ENCODE results near the gene AQP12B. TPM values are rescaled to one million over a fixed set of nuclear protein-coding genes. Genes with fewer than 3 reads are reported as not detected.

AQP12B gene
- total RNA-seq, 1 experiment from 2014 or later = not detected

DNA sequence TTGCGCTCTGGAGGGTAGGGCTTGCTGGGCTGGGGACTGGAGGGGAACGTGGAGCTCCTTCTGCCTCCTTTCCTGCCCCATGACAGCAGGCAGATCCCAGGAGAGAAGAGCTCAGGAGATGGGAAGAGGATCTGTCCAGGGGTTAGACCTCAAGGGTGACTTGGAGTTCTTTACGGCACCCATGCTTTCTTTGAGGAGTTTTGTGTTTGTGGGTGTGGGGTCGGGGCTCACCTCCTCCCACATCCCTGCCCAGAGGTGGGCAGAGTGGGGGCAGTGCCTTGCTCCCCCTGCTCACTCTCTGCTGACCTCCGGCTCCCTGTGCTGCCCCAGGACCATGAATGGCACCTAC is 53.1 kb downstream of the AQP12B start:
- Histone ChIP-seq H3K4me1 (no peaks in the 10 kb centered on the region), H3K4me3 (ENCODE audit: low read depth, low read length) (no peak overlapping the region), H3K27me3 (replicated peaks; ENCODE audit: control insufficient read depth, insufficient read depth, low read length) (no peaks in the 10 kb centered on the region), H3K36me3 (ENCODE audit: control insufficient read depth, insufficient read depth, low read length) (no peaks in the 10 kb centered on the region; the same call in none of the 2 replicates), H3K9me3 (0 out of 2 replicates have a peak, but pooled peaks cover 3% of the 10 kb centered on the region)
- Mint-ChIP-seq H3K4me1 (ENCODE audit: low read depth, unreplicated experiment) (no peaks in the 10 kb centered on the region), H3K36me3 (ENCODE audit: insufficient read depth, unreplicated experiment) (peaks cover 6% of the 10 kb centered on the region), H3K27me3 (ENCODE audit: insufficient read depth, unreplicated experiment) (no peaks in the 10 kb centered on the region), H3K4me3 (ENCODE audit: unreplicated experiment) (no peak overlapping the region), H3K27ac (ENCODE audit: unreplicated experiment) (no peak overlapping the region), H3K9me3 (ENCODE audit: unreplicated experiment) (peaks cover 16% of the 10 kb centered on the region)
- no TSS peak for BruUV-seq (replicated peaks)
- ChIA-PET POLR2A (no interaction called here), CTCF (no interaction called here)
- DNase-seq = no peak
- TF ChIP-seq, protein P1, sequence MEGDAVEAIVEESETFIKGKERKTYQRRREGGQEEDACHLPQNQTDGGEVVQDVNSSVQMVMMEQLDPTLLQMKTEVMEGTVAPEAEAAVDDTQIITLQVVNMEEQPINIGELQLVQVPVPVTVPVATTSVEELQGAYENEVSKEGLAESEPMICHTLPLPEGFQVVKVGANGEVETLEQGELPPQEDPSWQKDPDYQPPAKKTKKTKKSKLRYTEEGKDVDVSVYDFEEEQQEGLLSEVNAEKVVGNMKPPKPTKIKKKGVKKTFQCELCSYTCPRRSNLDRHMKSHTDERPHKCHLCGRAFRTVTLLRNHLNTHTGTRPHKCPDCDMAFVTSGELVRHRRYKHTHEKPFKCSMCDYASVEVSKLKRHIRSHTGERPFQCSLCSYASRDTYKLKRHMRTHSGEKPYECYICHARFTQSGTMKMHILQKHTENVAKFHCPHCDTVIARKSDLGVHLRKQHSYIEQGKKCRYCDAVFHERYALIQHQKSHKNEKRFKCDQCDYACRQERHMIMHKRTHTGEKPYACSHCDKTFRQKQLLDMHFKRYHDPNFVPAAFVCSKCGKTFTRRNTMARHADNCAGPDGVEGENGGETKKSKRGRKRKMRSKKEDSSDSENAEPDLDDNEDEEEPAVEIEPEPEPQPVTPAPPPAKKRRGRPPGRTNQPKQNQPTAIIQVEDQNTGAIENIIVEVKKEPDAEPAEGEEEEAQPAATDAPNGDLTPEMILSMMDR (IDR thresholded peaks at IDR 0.05; ENCODE audit: insufficient read depth in 1 of 2, low read depth in 1 of 2, low read length in 1 of 2, severe bottlenecking in 1 of 2, unreplicated experiment in 1 of 2) = no peak
- intact Hi-C loops (cut with micrococcal nuclease; ENCODE audit: unreplicated experiment) = no loop called here

DNA sequence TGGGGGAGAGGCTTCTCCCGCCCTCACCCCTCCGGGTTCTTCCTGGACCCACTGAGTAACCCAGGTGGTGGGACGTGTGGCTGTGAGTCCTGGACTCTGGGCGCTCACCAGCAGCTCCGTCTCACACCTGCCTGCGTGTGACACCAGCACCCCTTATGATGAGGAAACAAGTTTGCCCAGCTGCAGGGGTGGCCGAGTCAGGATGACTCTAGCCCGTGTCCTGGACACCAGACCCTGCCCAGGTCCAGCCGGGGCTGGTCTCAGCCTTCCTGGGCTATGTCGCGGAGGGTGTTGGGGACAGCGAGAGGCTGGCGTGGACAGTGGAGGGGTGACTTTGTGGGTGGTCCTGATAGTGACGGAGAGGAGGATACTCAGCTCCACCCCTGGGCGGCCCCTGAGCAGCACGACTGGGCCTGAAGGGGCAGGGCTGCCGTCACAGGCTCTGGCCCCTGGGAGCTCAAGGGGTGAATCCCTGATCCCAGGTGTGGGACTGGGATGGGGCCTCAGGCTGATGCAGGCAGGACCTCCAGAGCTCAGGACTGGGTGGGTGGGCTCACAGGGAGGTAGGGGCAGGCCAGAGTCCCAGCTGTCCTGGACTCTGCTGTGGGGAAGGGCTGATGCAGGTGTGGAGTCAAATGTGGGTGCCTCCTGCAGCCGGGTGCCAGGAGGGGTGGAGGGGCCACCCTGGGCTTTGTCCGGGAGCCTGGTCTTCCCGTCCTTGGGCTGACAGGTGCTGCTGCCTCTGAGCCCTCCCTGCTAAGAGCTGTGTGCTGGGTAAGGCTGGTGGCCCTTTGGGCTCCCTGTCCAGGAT is 53.7 kb downstream of the AQP12B start:
- H3K36me3 Mint-ChIP-seq (ENCODE audit: insufficient read depth, unreplicated experiment) = peaks cover 6% of the 10 kb centered on the region
- Histone ChIP-seq H3K4me3 (ENCODE audit: low read depth, low read length) (no peak overlapping the region), H3K4me1 (no peaks in the 10 kb centered on the region), H3K36me3 (ENCODE audit: control insufficient read depth, insufficient read depth, low read length) (no peaks in the 10 kb centered on the region; the same call in none of the 2 replicates), H3K27me3 (replicated peaks; ENCODE audit: control insufficient read depth, insufficient read depth, low read length) (no peaks in the 10 kb centered on the region), H3K9me3 (0 out of 2 replicates have a peak, but pooled peaks cover 3% of the 10 kb centered on the region)
- H3K27ac Mint-ChIP-seq (ENCODE audit: unreplicated experiment) = no peak overlapping the region
- peak in 1 of 2 experiments; percentile 21 for DNase-seq
- BruUV-seq (replicated peaks) = no TSS peak
- peaks cover 16% of the 10 kb centered on the region for H3K9me3 Mint-ChIP-seq (ENCODE audit: unreplicated experiment)
- ChIA-PET CTCF (interaction anchor here (0.6 kb wide), 2 partner anchors 43 to 168 kb away, joined by 3 read pairs; no protein-coding TSS in a partner anchor), POLR2A (no interaction called here)
- H3K27me3 Mint-ChIP-seq (ENCODE audit: insufficient read depth, unreplicated experiment) = no peaks in the 10 kb centered on the region
- no peaks in the 10 kb centered on the region for H3K4me1 Mint-ChIP-seq (ENCODE audit: low read depth, unreplicated experiment)
- TF ChIP-seq, protein P1 (IDR thresholded peaks at IDR 0.05; ENCODE audit: insufficient read depth in 1 of 2, low read depth in 1 of 2, low read length in 1 of 2, severe bottlenecking in 1 of 2, unreplicated experiment in 1 of 2) = no peak
- H3K4me3 Mint-ChIP-seq (ENCODE audit: unreplicated experiment) = no peak overlapping the region
- intact Hi-C loops (cut with micrococcal nuclease; ENCODE audit: unreplicated experiment) = no loop called here

DNA sequence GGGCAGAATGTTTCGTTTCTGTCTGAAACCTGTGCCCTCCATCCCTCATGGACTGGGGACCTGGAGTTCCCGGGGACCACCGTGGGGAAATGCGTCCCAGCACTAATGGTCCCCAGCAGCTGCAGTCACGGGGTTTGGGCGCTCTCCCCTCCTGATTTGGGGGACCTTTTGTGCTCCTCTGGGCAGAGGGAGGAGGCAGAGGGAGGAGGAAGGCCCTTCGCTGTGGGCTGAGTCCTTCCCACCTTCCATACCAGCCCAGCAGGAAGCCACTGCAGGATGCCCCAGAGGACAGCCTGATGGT is 54.2 kb downstream of the AQP12B start:
- BruUV-seq (replicated peaks) = no TSS peak
- no peak for DNase-seq
- Histone ChIP-seq H3K27me3 (replicated peaks; ENCODE audit: control insufficient read depth, insufficient read depth, low read length) (no peaks in the 10 kb centered on the region), H3K9me3 (no peaks in the 10 kb centered on the region), H3K4me1 (no peaks in the 10 kb centered on the region), H3K36me3 (ENCODE audit: control insufficient read depth, insufficient read depth, low read length) (no peaks in the 10 kb centered on the region; the same call in none of the 2 replicates), H3K4me3 (ENCODE audit: low read depth, low read length) (no peak overlapping the region)
- TF ChIP-seq, protein P1 (IDR thresholded peaks at IDR 0.05; ENCODE audit: insufficient read depth in 1 of 2, low read depth in 1 of 2, low read length in 1 of 2, severe bottlenecking in 1 of 2, unreplicated experiment in 1 of 2) = no peak
- intact Hi-C loops (cut with micrococcal nuclease; ENCODE audit: unreplicated experiment) = no loop called here
- Mint-ChIP-seq H3K36me3 (ENCODE audit: insufficient read depth, unreplicated experiment) (peaks cover 6% of the 10 kb centered on the region), H3K27me3 (ENCODE audit: insufficient read depth, unreplicated experiment) (no peaks in the 10 kb centered on the region), H3K9me3 (ENCODE audit: unreplicated experiment) (peaks cover 10% of the 10 kb centered on the region), H3K4me1 (ENCODE audit: low read depth, unreplicated experiment) (no peaks in the 10 kb centered on the region), H3K4me3 (ENCODE audit: unreplicated experiment) (no peak overlapping the region), H3K27ac (ENCODE audit: unreplicated experiment) (no peak overlapping the region)
- CTCF ChIA-PET = no interaction called here
- POLR2A ChIA-PET = no interaction called here
